MM.1S (cell line): ENCODE results near the gene NGEF.
"Not testable (repeated sequence)": the region's sequence is repeated elsewhere in the genome, so short reads cannot be mapped to it uniquely, and the experiment has no call there.

ENCODE experiments used
- DNase-seq: peaks from one replicate; pipeline ENCODE4 v3.0.0-alpha.2; 2015
- H2AFZ ChIP-seq: fragments of 300-600 bp; sonication (generic); 2 replicates; pipeline ENCODE4 v1.6.0; 2016; ENCODE audit warnings: antibody characterized with exemption, low read length
- H3F3A ChIP-seq: fragments of 300-600 bp; sonication (generic); 2 replicates; pipeline ENCODE4 v1.6.1; 2016; ENCODE audit warnings: mild to moderate bottlenecking, antibody characterized with exemption, low read length, moderate library complexity, mixed read lengths; ENCODE audit not compliant: insufficient read depth
- H3K27ac ChIP-seq: fragments of 300-600 bp; sonication (generic); 2 replicates; pipeline ENCODE4 v1.5.1; 2016; ENCODE audit warnings: mild to moderate bottlenecking, low read length
- H3K27me3 ChIP-seq: fragments of 300-600 bp; sonication (generic); replicated peaks from 2 replicates; pipeline ENCODE4 v1.6.0; 2016; ENCODE audit warnings: low read length; ENCODE audit not compliant: insufficient read depth
- H3K36me3 ChIP-seq: fragments of 300-600 bp; sonication (generic); replicated peaks from 2 replicates; pipeline ENCODE4 v1.6.1; 2016; ENCODE audit warnings: mild to moderate bottlenecking, low read length, mixed read lengths; ENCODE audit not compliant: insufficient read depth
- H3K4me1 ChIP-seq: fragments of 300-600 bp; sonication (generic); 2 replicates; pipeline ENCODE4 v1.6.1; 2016; ENCODE audit warnings: low read length, mixed read lengths
- H3K4me2 ChIP-seq: fragments of 300-600 bp; sonication (generic); 2 replicates; pipeline ENCODE4 v1.6.0; 2016; ENCODE audit warnings: low read depth, low read length
- H3K4me3 ChIP-seq: fragments of 300-600 bp; sonication (generic); 2 replicates; pipeline ENCODE4 v1.5.1; 2016; ENCODE audit warnings: low read length, mixed read lengths
- H3K79me2 ChIP-seq: fragments of 300-600 bp; sonication (generic); 2 replicates; pipeline ENCODE4 v1.6.1; 2016; ENCODE audit warnings: mixed run types, low read length, mixed read lengths
- H3K9ac ChIP-seq: fragments of 300-600 bp; sonication (generic); 2 replicates; pipeline ENCODE4 v1.6.1; 2016; ENCODE audit warnings: low read length, mixed read lengths
- H3K9me2 ChIP-seq: fragments of 300-600 bp; sonication (generic); replicated peaks from 2 replicates; pipeline ENCODE4 v1.6.1; 2016; ENCODE audit warnings: mild to moderate bottlenecking, low read length, mixed read lengths; ENCODE audit not compliant: insufficient read depth
- H3K9me3 ChIP-seq: fragments of 300-600 bp; sonication (generic); replicated peaks from 2 replicates; pipeline ENCODE4 v1.6.1; 2016; ENCODE audit warnings: mild to moderate bottlenecking, low read length, mixed read lengths; ENCODE audit not compliant: insufficient read depth
- H4K20me1 ChIP-seq: fragments of 300-600 bp; sonication (generic); 2 replicates; pipeline ENCODE4 v1.6.1; 2016; ENCODE audit warnings: mild to moderate bottlenecking, low read length, moderate library complexity, mixed read lengths; ENCODE audit not compliant: insufficient read depth
- CTCF ChIP-seq: fragments of 300-600 bp; sonication (generic); IDR thresholded peaks from 2 replicates; pipeline ENCODE4 v1.5.1; 2016; ENCODE audit warnings: antibody characterized with exemption, low read length, mixed read lengths
- EZH2 ChIP-seq: fragments of 300-600 bp; sonication (generic); optimal IDR thresholded peaks from 2 replicates; pipeline ENCODE3; 2017; ENCODE audit warnings: low read depth, mild to moderate bottlenecking, antibody characterized with exemption, low read length, mixed read lengths
- EZH2phosphoT487 ChIP-seq: fragments of 300-600 bp; sonication (generic); IDR thresholded peaks from 2 replicates; pipeline ENCODE4 v1.6.1; 2018; ENCODE audit warnings: antibody characterized with exemption, low read length

Gene NGEF

GRCh38 chr2:232908695-232909094 is 104.4 kb downstream of the NGEF start:
- Histone ChIP-seq H4K20me1 (no peaks in the 10 kb centered on the region), H3K27me3 (no peaks in the 10 kb centered on the region), H3K36me3 (no peaks in the 10 kb centered on the region), H3K4me2 (no peak overlapping the region), H3K4me3 (no peak overlapping the region), H3K9me3 (no peaks in the 10 kb centered on the region), H3K79me2 (no peaks in the 10 kb centered on the region), H3F3A (no peaks in the 10 kb centered on the region), H2AFZ (no peak overlapping the region), H3K27ac (no peak overlapping the region), H3K9ac (no peak overlapping the region), H3K4me1 (no peaks in the 10 kb centered on the region), H3K9me2 (no peaks in the 10 kb centered on the region)
- TF ChIP-seq EZH2phosphoT487 (no peak), CTCF (no peak), EZH2 (no peak)
- no peak for DNase-seq

- H3K9me2 ChIP-seq, H3K27ac ChIP-seq, H3K79me2 ChIP-seq, H2AFZ ChIP-seq, H3K36me3 ChIP-seq, H3F3A ChIP-seq, H3K9me3 ChIP-seq, DNase-seq, H3K27me3 ChIP-seq, H3K4me3 ChIP-seq, H3K9ac ChIP-seq, H3K4me2 ChIP-seq, H4K20me1 ChIP-seq, H3K4me1 ChIP-seq: not testable (repeated sequence)
Measured at GRCh38 chr2:232907718-232908085, 105.4 kb downstream of the NGEF start.

GRCh38 chr2:232906867-232907717 is 106.0 kb downstream of the NGEF start:
- H3K4me2 ChIP-seq, H3K79me2 ChIP-seq, H3K36me3 ChIP-seq, H3K4me3 ChIP-seq, H3K9me2 ChIP-seq, H4K20me1 ChIP-seq, H3F3A ChIP-seq, H3K4me1 ChIP-seq, H3K27ac ChIP-seq, H2AFZ ChIP-seq, H3K9me3 ChIP-seq, DNase-seq, H3K27me3 ChIP-seq, H3K9ac ChIP-seq: not testable (repeated sequence)

- Histone ChIP-seq H3K4me1 (no peaks in the 10 kb centered on the region), H3K27ac (no peak overlapping the region), H3K4me2 (no peak overlapping the region), H3F3A (no peaks in the 10 kb centered on the region), H3K9ac (no peak overlapping the region), H4K20me1 (no peaks in the 10 kb centered on the region), H3K36me3 (no peaks in the 10 kb centered on the region), H3K27me3 (no peaks in the 10 kb centered on the region), H3K9me3 (no peaks in the 10 kb centered on the region), H3K4me3 (no peak overlapping the region), H2AFZ (no peak overlapping the region), H3K79me2 (no peaks in the 10 kb centered on the region), H3K9me2 (no peaks in the 10 kb centered on the region)
- TF ChIP-seq EZH2 (no peak), EZH2phosphoT487 (no peak), CTCF (no peak)
- no peak for DNase-seq
Measured at GRCh38 chr2:232903989-232904388, 109.1 kb downstream of the NGEF start.
